Activated CD8-positive, alpha-beta memory T cell treated with anti-CD3 and anti-CD28 coated beads for 36 hours (primary cell): ENCODE measurements around the gene ATMIN. TPM values are rescaled to one million over a fixed set of nuclear protein-coding genes. Genes with fewer than 3 reads are reported as not detected.

Source experiments
- CTCF ChIA-PET: fragments of 350-600 bp; sonication (Branson Sonifier 250); formaldehyde crosslinking; loops from one replicate; lab custom pipeline; 2021; ENCODE audit warnings: antibody characterized with exemption; lab: Charles Lee
- POLR2A ChIA-PET: fragments of 350-600 bp; sonication (Branson Sonifier 250); formaldehyde crosslinking; loops from one replicate; lab custom pipeline; 2021; ENCODE audit warnings: antibody characterized with exemption; lab: Charles Lee
- total RNA-seq, 2 experiments: library from RNA; stranded (reverse); gene quantifications; one replicate each; pipeline ENCODE4 v1.2.3, GENCODE V29; 2021

The ATMIN gene
- total RNA-seq, 2 experiments from 2014 or later = 25.4 to 27.3 TPM

- ChIA-PET POLR2A (no interaction called here), CTCF (no interaction called here)
Observed at GRCh38 chr16:81041696-81042095, 6.1 kb downstream of the ATMIN start.

- ChIA-PET CTCF (no interaction called here), POLR2A (no interaction called here)
Observed at GRCh38 chr16:81042821-81043220, 7.2 kb downstream of the ATMIN start.

GRCh38 chr16:81053761-81054160, 18.1 kb downstream of the ATMIN start:
- ChIA-PET POLR2A (no interaction called here), CTCF (no interaction called here)

GRCh38 chr16:81060576-81061306, 25.1 kb downstream of the ATMIN start:
- POLR2A ChIA-PET = no interaction called here

GRCh38 chr16:81061307-81061640, 25.6 kb downstream of the ATMIN start:
- CTCF ChIA-PET = no interaction called here
- POLR2A ChIA-PET = no interaction called here

More at GRCh38 chr16:81060576-81061306, 25.1 kb downstream of the ATMIN start:
- CTCF ChIA-PET = no interaction called here

GRCh38 chr16:81061871-81062608, 26.4 kb downstream of the ATMIN start:
- CTCF ChIA-PET = no interaction called here
- POLR2A ChIA-PET = no interaction called here

- CTCF ChIA-PET = interaction anchor here (1.2 kb wide), 1 partner anchor 10 kb away, joined by 3 read pairs; no protein-coding TSS in a partner anchor
- POLR2A ChIA-PET = no interaction called here
Observed at GRCh38 chr16:81066681-81067080, 31.0 kb downstream of the ATMIN start.

GRCh38 chr16:81067166-81067565, 31.5 kb downstream of the ATMIN start:
- CTCF ChIA-PET = interaction anchor here (1.2 kb wide), 1 partner anchor 9 kb away, joined by 3 read pairs; no protein-coding TSS in a partner anchor

GRCh38 chr16:81069063-81069462, 33.4 kb downstream of the ATMIN start:
- POLR2A ChIA-PET = no interaction called here

More at GRCh38 chr16:81067166-81067565, 31.5 kb downstream of the ATMIN start:
- POLR2A ChIA-PET = no interaction called here

GRCh38 chr16:81070979-81071378, 35.3 kb downstream of the ATMIN start:
- POLR2A ChIA-PET = no interaction called here
- CTCF ChIA-PET = no interaction called here

More at GRCh38 chr16:81069063-81069462, 33.4 kb downstream of the ATMIN start:
- CTCF ChIA-PET = no interaction called here

- CTCF ChIA-PET = no interaction called here
Observed at GRCh38 chr16:81071805-81072204, 36.2 kb downstream of the ATMIN start.

GRCh38 chr16:81073560-81074330, 38.1 kb downstream of the ATMIN start:
- ChIA-PET POLR2A (interaction anchor here (0.8 to 1.0 kb wide), 2 partner anchors 38 to 297 kb away, joined by 3 to 4 read pairs; partner anchors contain the start of gene ATMIN), CTCF (interaction anchor here (1.0 kb wide), 1 partner anchor 38 kb away, joined by 3 read pairs; the partner anchor contains the start of gene ATMIN)

More at GRCh38 chr16:81071805-81072204, 36.2 kb downstream of the ATMIN start:
- POLR2A ChIA-PET = no interaction called here

- ChIA-PET CTCF (interaction anchor here (0.6 to 2.4 kb wide), 3 partner anchors 10 to 640 kb away, joined by 3 to 13 read pairs (median 5); partner anchors contain the start of gene ATMIN), POLR2A (interaction anchor here (0.6 to 1.5 kb wide), 4 partner anchors 18 to 72 kb away, joined by 3 to 4 read pairs (median 4); no protein-coding TSS in a partner anchor)
Observed at GRCh38 chr16:81076566-81077075, 41.0 kb downstream of the ATMIN start.

- POLR2A ChIA-PET = interaction anchor here (0.6 to 1.5 kb wide), 4 partner anchors 17 to 73 kb away, joined by 3 to 4 read pairs (median 4); no protein-coding TSS in a partner anchor
- CTCF ChIA-PET = interaction anchor here (0.9 to 2.4 kb wide), 4 partner anchors 17 to 229 kb away, joined by 4 to 13 read pairs (median 4); partner anchors contain the start of gene ATMIN
Observed at GRCh38 chr16:81077076-81077940, 41.7 kb downstream of the ATMIN start, which contains the start of gene C16orf46. Gene C16orf46 (minus strand): TSS chr16:81077238. CDS start chr16:81063955, 13,283 bp downstream.

GRCh38 chr16:81080233-81080632, 44.6 kb downstream of the ATMIN start:
- POLR2A ChIA-PET = interaction anchor here (0.6 kb wide), 1 partner anchor 162 kb away, joined by 5 read pairs; no protein-coding TSS in a partner anchor
- CTCF ChIA-PET = no interaction called here

- CTCF ChIA-PET = no interaction called here
- POLR2A ChIA-PET = no interaction called here
Observed at GRCh38 chr16:81081014-81081413, 45.4 kb downstream of the ATMIN start.

GRCh38 chr16:81088836-81089235, 53.2 kb downstream of the ATMIN start:
- CTCF ChIA-PET = no interaction called here
- POLR2A ChIA-PET = no interaction called here
